ENCODE results near the gene SDK1.

The SDK1 gene, protein sequence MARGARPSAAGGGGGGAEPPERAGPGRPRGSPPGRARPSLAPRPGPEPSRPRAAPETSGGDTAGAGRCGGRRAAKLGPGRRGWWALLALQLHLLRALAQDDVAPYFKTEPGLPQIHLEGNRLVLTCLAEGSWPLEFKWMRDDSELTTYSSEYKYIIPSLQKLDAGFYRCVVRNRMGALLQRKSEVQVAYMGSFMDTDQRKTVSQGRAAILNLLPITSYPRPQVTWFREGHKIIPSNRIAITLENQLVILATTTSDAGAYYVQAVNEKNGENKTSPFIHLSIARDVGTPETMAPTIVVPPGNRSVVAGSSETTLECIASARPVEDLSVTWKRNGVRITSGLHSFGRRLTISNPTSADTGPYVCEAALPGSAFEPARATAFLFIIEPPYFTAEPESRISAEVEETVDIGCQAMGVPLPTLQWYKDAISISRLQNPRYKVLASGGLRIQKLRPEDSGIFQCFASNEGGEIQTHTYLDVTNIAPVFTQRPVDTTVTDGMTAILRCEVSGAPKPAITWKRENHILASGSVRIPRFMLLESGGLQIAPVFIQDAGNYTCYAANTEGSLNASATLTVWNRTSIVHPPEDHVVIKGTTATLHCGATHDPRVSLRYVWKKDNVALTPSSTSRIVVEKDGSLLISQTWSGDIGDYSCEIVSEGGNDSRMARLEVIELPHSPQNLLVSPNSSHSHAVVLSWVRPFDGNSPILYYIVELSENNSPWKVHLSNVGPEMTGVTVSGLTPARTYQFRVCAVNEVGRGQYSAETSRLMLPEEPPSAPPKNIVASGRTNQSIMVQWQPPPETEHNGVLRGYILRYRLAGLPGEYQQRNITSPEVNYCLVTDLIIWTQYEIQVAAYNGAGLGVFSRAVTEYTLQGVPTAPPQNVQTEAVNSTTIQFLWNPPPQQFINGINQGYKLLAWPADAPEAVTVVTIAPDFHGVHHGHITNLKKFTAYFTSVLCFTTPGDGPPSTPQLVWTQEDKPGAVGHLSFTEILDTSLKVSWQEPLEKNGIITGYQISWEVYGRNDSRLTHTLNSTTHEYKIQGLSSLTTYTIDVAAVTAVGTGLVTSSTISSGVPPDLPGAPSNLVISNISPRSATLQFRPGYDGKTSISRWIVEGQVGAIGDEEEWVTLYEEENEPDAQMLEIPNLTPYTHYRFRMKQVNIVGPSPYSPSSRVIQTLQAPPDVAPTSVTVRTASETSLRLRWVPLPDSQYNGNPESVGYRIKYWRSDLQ (N-terminal part only)

DNA sequence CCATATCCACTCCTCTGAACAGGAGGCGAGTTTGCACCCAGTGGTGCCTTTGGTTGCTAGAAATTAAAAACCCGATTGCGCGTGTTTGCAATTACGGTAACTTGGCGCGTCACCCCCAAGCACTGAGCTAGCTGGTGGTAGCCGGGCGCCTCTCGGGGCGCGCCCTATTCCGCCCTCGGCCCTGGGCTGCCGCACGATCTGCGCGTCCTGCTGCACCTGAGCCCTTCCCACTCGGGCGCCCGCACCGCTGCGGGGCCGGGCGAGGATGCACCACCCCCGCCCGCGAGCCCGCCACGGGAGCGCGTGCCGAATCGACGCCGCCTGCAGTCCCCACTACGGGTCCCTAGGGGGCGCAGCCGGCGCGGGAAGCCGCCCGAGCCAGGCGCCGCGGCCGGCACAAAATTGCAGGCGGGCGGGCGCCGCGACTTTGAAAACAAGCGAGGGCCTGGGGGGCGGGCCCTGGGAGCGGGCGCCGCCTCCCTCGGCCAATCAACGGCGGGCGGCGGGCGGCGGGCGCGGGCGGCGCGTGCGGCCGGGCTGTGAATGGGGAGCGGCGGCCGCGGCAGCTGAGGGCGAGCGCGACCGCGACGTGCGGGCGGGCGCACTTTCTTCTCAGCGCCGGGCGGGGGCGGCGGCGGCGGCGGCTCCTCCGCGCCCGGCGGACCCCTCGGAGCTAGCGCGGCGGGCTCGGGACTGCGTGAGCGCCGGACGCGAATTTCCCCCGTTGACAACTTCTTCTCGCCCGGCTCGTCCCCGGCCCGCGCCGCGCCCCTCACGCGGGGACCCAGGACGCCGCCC is at the start of gene SDK1:
Gene SDK1, plus strand, starts transcription at position 602 of the 798 bp plus-strand sequence. CDS start 335 bp downstream, outside the sequence.
- intact Hi-C loops (cut with DNase I), result no loop called here
- peak; percentile 56 to 94 (median 89) for DNase-seq

DNA sequence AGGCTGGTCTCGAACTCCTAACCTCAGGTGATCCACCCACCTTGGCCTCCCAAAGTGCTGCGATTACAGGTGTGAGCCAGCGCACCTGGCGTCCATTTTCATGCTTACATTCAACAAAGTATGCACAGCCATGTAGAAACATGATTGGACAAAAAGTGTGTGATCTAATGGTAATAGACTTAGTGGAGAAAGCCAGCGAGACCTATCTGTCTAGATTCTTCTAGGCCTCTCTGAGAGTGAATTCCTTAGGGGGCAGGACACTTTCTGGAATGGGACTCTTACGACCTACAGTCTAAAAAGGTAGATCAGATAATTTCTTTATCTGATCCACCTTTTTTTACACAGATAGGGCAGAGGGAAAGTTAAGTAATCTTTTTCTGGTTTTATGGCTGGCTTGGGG is 46.3 kb upstream of the SDK1 start:
- intact Hi-C loops (cut with DNase I), result no loop called here
- DNase-seq, result no peak

DNA sequence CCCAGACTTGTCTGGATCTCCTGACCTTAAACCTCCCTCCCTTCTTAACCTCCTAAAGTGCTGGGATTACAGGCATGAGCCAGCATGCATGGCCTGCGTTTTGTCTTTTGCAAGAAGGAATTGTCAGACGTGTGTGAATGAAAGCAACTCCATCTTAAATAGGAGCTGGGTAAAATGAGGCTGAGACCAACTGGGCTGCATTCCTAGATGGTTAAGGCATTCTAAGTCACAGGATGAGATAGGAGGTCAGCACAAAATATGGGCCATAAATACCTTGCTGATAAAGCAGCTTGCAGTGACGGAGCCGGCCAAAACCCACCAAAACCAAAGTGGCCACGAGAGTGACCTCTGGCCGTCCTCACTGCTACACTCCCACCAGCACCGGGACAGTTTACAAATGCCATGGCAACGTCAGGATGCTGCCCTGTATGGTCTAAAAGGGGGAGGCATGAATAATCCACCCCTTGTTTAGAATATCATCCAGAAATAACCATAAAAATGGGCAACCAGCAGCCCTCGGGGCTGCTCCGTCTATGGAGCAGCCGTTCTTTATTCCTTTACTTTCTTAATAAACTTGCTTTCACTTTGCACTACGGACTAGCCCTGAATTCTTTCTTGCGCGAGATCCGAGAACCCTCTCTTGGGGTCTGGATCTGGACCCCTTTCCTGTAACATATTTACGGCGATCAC is 41.2 kb upstream of the SDK1 start:
- DNase-seq, result no peak
- intact Hi-C loops (cut with DNase I), result no loop called here

DNA sequence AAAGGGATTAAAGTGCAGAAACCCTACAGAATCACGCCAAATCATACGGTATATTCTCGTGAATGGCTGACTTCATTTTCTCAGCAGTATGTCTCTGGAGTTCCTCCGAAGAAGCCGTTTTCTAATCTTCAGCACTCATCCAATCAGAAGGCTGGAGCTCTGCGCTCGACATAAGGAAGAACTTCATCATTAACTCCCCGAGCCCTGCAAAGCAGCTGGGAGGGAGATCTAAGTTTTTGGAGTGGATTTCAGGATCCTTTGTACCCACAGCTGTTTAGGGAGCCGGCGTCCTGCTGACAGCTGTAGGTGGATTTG is 40.7 kb upstream of the SDK1 start:
- peak in 3 of 42 donors; percentile 3 to 12 (median 11) for DNase-seq
- intact Hi-C loops (cut with DNase I), result no loop called here

DNA sequence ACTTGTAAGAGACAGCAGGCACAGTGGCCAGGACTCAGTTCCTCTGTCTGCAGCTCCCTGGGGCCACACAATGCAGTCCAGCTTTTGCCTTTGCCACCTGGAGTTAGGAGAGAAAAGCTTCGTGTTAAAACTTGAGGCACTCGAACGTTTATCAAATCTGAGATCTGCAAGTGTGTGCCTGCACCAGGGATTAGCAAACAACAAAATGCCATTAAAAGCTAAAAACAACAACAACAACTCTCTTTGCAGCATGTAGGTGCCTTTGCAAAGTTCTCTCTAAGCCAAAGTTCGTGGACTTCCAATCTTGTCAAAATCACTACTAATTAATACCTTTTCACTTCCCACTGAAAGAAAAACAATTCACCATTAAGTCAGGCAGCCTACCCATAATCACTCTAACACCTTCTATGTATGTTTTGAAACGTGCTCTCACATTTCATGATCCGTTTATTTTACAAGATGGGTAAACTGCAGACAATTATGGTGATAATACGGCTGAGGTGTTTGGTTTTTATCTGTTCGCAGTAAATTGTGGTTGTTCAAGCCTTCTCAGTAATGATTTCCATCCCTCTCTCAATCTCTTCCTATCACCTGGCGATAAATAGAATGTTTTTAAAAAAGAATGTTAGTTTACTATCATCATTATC is 36.2 kb upstream of the SDK1 start:
- intact Hi-C loops (cut with DNase I), result no loop called here
- DNase-seq, result no peak

DNA sequence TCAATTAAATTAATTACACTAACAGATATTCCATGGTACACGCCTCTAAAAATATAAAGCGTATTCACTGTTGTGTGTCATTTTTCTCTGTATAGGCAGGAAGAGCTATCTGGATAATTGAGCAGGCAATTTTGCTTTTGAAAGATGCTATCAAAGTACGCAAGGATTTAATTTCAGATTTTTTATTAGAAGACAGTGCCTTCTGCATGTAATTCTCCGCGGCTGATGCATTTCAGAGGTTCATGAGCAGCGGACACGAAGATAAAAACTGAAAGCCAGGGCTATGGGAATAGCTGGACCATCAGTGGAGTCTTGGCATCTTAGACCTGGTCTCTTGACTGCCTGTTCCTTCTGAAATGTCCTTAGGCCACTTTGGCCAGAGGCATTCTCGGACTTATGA is 35.7 kb upstream of the SDK1 start:
- DNase-seq, result no peak
- intact Hi-C loops (cut with DNase I), result no loop called here

DNA sequence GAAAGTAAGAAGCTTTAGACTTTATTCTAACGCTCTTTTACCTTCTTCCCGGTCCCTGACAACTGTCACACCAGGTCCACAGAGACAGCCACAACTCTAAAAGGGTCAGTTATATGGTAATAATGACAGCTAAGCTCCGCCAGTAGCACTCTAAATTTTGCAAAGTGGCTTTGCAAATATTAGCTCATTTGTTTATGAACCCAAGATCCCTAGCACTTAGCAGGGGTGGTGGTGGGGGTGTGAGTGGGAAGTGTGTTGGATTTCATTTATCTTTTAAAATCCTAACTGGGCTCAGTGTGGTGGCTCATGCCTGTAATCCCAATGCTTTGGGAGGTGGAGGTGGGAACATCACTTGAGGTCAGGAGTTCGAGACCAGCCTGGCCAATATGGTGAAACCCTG is 34.8 kb upstream of the SDK1 start:
- DNase-seq, result no peak
- intact Hi-C loops (cut with DNase I), result no loop called here

DNA sequence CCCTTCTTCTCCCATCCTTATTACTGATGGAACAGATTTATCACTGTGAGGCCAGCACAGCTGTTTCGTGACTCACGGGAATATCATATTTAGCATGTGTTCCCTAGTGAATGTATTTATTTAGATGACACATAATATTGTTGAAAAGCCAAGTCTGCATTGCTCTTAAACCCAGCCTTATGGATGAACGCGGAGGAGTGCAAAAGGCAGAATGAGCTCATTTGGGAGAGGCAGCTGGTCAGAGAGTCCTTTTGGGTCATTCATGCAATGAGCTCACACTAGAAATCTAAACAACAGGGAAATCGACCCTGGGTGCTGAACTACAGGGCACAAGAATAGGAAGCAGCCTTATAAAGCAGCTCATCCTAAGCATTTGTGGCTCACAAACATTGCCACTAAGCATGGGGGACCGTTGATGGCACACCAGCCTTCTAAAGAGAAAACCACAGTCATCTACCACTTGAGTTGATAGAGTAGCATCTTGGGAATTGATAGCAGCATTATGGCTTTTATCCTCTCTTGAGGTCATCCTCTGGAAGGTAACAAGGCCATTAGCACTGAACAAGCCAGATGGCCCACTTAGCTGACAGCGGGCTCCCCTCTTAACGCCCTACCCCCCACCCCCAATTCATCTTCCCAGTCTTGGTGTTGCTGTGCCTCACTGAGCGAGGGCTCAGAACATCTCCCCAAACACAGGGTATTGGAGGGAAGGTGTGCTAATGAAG is 32.9 kb upstream of the SDK1 start:
- intact Hi-C loops (cut with DNase I), result no loop called here
- no peak for DNase-seq

DNA sequence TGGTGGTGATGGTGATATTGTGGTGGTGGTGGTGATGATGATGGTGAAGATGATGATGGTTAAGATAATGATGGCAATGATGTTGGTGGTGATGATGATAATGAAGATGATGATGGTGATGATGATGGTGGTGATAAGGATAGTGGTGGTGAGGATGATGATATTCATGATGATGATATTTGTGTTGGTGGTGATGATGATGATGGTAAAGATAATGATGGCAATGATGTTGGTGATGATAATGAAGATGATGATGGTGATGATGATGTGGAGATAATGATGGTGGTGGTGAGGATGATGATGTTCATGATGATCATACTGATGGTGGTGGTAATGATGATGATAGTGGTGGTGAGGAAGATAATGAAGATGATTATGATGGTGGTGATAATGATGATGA is 30.7 kb upstream of the SDK1 start:
- intact Hi-C loops (cut with DNase I), result no loop called here
- no peak for DNase-seq

DNA sequence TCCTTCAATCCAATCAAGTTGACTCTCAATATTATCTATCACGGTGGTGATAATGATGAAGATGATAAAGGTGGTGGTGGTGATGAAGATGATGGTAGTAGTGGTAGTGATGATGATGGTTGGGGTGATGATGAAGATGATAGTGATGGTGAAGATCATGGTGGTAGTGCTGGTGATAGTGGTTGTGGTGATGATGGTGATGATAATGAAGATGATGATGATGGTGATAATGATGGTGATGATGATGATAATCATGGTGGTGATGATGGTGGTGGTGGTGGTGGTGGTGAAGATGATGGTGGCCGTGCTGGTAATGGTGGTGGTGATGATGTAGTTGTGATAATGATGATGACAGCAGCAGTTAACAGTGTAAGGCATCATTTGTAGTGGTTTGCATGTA is 29.8 kb upstream of the SDK1 start:
- intact Hi-C loops (cut with DNase I), result no loop called here
- DNase-seq, result no peak

DNA sequence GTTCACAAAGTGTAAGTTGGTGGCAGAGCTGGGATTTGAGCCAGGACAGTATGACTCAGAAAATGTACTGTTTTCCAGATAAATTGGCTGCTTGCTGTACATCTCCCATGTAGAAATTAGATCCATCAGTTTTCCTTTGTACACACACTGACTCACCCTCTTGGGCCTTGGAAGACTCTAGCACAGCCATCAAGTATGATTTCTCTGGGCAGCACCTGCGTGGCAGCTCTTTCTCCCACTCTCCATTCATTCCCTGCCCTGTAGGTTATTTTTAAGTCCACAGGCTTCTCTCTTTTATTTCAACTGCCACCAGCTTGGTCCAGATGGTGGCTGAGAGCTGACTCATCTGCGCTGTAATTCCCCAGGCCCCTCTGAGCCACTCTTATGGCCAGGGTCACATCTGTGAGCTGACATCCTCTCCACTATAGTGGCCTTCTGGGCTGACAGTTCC is 28.3 kb upstream of the SDK1 start:
- intact Hi-C loops (cut with DNase I), result no loop called here
- no peak for DNase-seq

DNA sequence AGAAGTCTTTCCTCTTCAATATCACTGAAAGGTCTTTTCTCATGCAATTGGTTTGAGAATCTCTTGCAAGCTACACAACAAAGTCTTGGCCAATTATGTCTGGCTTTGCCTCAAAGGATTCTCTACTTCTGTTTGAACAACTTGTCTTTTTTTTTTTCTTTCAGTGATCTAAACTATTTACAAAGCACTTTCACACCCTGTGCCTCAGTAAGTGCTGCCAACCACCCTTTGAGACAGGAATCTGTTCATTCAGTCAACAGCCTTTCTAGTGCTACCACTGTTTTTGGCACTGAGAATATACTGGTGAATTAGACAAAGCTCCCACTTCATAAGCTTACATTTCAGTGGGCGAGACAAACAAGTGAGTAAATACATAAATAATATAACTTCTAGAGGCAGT is 26.9 kb upstream of the SDK1 start:
- intact Hi-C loops (cut with DNase I), result no loop called here
- DNase-seq, result peak in 1 of 42 donors; percentile 3

DNA sequence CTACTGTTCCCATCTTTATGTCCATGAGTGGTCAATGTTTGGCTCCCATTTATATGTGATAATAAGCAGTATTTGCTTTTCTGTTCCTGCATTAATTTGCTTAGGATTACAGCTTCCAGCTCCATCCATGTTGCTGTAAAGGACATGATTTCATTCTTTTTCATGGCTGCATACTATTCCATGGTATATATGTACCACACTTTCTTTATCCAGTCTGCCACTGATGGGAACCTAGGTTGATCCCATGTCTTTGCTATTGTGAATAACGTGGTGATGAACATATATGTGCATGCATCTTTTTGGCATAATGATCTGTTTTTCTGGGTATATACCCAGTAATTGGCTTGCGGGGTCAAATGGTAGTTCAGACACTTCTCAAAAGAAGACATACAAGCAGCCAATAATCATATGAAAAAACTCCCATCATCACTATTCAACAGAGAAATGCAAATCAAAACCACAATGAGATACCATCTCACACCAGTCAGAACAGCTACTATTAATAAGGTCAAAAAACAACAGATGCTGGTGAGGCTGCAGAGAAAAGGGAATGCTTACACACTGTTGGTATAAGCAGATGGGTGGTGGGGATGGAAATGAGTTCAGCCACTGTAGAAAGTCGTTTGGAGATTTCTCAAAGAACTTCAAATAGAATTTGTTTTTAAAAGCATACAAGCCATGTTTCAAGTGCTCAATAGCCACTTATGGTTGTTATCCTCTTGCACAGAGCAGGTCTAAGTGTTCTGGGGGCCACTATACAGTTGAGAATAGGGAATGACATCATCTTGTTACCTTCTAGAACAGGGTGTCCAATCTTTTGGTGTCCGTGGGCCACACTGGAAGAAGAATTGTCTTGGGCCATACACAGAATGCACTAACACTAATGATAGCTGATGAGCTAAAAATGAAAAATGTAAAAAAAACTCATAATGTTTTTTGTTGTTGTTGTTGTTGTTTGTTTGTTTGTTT is 23.2 kb upstream of the SDK1 start:
- DNase-seq, result no peak
- intact Hi-C loops (cut with DNase I), result no loop called here

DNA sequence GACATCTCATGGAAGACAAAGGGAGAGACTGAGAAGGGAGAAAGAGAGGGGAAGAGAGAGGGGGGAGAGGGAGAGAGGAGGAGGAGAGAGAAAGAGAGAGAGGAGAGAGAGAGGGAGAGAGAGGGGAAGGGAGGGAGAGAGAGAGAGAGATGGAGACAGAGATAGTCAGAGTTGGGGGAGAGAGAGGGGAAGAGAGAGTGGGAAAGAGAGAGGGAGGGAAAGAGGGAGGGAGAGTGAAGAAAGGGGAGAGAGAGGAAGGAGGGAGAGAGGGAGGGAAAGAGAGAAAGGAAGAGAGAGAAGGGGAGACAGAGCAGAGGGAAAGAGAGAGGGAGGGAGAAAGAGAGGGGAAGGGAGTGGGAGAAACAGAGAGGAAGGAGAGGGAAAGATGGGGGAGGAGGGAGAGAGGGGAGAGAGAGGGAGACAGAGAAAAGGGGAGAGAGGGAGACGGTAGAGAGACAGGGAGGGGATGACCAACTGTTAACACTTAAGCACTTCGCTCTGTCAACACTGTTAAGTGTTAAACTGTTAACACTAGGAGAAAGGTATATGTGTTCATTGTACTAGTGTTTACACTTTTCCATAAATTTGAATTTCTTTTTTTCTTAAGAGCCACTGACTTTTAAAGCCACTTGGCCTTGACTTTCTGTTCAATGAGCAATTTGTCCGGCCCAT is 21.8 kb upstream of the SDK1 start:
- intact Hi-C loops (cut with DNase I), result no loop called here
- DNase-seq, result no peak

DNA sequence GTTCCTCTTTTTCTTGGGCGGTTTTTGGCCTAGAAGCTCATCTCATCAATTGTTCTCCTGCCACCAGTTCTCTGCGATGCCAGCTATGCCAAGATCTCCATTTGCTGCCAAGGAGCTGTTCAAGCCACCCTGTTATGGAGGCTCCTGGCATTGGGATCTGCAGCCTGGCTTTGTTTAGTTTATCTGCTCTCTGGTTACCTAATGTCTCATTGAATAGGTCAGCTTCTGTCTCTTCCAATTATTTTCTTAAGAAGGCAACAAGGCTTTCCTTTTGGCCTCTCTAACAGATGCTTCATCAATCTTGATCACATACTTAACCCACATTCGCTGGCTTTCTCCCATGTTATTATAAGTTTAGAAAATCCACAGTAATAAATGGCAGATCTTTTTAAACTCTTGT is 20.6 kb upstream of the SDK1 start:
- intact Hi-C loops (cut with DNase I), result no loop called here
- no peak for DNase-seq
